Thymus (tissue), 11 donors: Measurements from ENCODE around the gene SERPINB8. TPM values are rescaled to one million over a fixed set of nuclear protein-coding genes. Genes with fewer than 3 reads are reported as not detected.

ENCODE experiments used
- DNase-seq, 9 donors: peaks; one replicate each; pipeline ENCODE4 v3.0.0-alpha.2; 2013; ENCODE audit warnings: low spot score in 9 of 9, low read depth in 6 of 9, missing footprints in 1 of 9
- H3K27ac ChIP-seq, 2 donors: one replicate each; pipeline ENCODE4 v1.5.1; 2013; ENCODE audit warnings: control low read depth in 1 of 2, low read depth in 1 of 2, low read length in 1 of 2, mild to moderate bottlenecking in 1 of 2, moderate library complexity in 1 of 2
- H3K27me3 ChIP-seq, 2 donors: one replicate each; pipeline ENCODE4 v1.5.1; 2013; ENCODE audit warnings: low read length in 1 of 2; ENCODE audit not compliant: control insufficient read depth in 2 of 2, insufficient read depth in 1 of 2
- H3K36me3 ChIP-seq, 2 donors: one replicate each; pipeline ENCODE4 v1.5.1; 2013; ENCODE audit warnings: low read length in 1 of 2, mild to moderate bottlenecking in 1 of 2, moderate library complexity in 1 of 2; ENCODE audit not compliant: control insufficient read depth in 2 of 2, insufficient read depth in 2 of 2
- H3K4me1 ChIP-seq, 2 donors: one replicate each; pipeline ENCODE4 v1.5.1; 2013; ENCODE audit warnings: low read length in 2 of 2; ENCODE audit not compliant: control insufficient read depth in 2 of 2, insufficient read depth in 2 of 2
- H3K4me3 ChIP-seq, 2 donors: one replicate each; pipeline ENCODE4 v1.5.1; 2013; ENCODE audit warnings: low read length in 2 of 2, control low read depth in 1 of 2, mild to moderate bottlenecking in 1 of 2
- H3K9me3 ChIP-seq, 2 donors: one replicate each; pipeline ENCODE4 v1.5.1; 2013; ENCODE audit warnings: low read length in 1 of 2, mild to moderate bottlenecking in 1 of 2; ENCODE audit not compliant: control insufficient read depth in 2 of 2, insufficient read depth in 1 of 2
- WGBS: extraction: QIAGEN DNeasy Blood & Tissue Kit; methylation state at CpG from one replicate; pipeline ENCODE4 v1.1.7; 2013; 5-methylcytosine and 5-hydroxymethylcytosine counted together
- polyA plus RNA-seq: library from polyadenylated mRNA; stranded (reverse); fragments of 200-250 nt; gene quantifications from one replicate; pipeline ENCODE4 v1.2.3, GENCODE V29; 2013
- total RNA-seq: library from RNA; stranded (reverse); fragments of 120-200 nt; gene quantifications from one replicate; pipeline ENCODE4 v1.2.4, GENCODE V29; 2013
- donor health status: healthy.

SERPINB8 gene
- total and polyA plus RNA-seq, 2 donors, result 7.0 to 11.2 TPM

DNA sequence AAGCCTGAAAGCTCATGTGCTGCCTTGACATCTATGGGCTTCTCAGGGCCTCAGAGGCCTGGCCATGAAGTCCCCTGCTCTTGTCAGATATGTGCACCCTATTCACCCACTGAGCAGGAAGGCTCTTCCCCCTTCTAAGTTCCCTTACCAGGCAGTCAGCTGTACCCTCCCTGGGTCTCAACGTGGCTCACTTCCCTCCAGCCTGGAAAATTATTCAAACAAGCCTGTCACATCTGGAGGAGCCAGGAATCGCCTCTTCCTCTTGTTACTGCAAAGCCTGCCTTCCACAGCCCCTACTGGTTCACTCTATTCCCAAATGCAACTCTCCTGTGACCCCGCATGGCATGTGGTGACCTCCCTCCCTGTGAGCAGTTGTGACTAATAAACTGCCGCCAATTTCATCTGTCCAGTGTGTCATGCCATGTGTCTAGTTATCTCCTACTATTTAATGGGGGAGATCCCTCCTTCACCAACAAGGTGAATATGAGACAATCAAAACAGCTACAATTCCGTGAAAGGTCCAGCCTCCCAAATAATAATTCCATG is 8.4 kb upstream of the SERPINB8 start:
- Histone ChIP-seq H3K36me3 (no peaks in the 10 kb centered on the region), H3K27me3 (no peaks in the 10 kb centered on the region), H3K27ac (no peak overlapping the region), H3K9me3 (no peaks in the 10 kb centered on the region), H3K4me1 (no peaks in the 10 kb centered on the region), H3K4me3 (no peak overlapping the region)
- DNase-seq, result no peak
- WGBS, result 77% methylated on average over 5 of the region's 5 CpGs

DNA sequence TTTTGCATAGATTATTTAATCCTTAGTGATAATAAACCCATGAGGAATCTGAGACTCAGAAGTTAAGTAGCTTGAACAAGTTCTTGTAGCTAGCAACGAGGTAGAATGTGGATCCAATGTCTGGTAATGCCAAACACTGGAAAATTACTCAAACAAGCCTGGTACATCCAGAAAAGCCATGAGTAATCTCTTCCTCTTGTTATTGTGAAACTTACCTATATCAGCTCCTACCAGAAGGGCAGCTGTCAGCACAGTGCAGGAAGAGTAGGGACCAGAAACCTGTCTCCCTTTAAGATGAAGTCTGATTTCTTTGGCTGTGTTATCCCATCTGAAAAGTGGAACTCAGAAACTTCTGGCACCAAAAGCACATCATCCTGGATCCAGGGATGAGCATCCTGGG is 7.7 kb upstream of the SERPINB8 start:
- no peak for DNase-seq
- H3K4me3 ChIP-seq, result no peak overlapping the region
- H3K4me1 ChIP-seq, result no peaks in the 10 kb centered on the region
- H3K9me3 ChIP-seq, result no peaks in the 10 kb centered on the region
- no peak overlapping the region for H3K27ac ChIP-seq
- no peaks in the 10 kb centered on the region for H3K27me3 ChIP-seq
- H3K36me3 ChIP-seq, result no peaks in the 10 kb centered on the region
- WGBS, result 62% methylated on average over 1 of the region's 1 CpG

DNA sequence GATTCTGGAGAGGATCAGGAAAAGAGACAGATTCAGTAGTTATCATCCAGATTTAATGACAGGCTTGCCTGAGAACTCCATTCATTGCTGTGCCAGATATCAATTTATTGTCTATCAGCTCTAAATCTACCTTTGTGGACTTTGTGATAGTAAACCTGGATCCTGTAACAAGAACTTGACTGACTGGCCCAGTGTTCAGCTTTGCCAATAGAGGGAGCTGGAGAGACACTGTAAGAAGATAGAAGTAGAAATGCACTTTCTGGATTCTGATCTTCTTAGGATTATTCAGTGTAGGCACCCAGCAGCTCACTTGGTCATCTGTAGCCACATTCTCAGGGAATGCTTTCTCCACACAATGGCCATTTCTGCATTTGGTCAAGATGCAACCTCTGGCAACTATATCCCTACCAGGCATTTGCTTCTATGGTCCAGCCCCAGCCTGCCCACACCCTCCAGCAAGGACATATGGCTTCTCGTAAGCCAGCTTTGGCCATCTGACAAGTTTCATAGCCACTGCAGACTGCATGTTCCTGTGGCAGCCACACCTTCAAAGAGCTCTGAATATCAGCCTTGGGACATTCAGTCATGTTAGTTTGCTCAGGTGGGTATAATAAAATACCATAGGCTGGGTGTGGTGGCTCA is 6.1 kb upstream of the SERPINB8 start:
- Histone ChIP-seq H3K4me3 (no peak overlapping the region), H3K9me3 (no peaks in the 10 kb centered on the region), H3K4me1 (no peaks in the 10 kb centered on the region), H3K36me3 (no peaks in the 10 kb centered on the region), H3K27me3 (peaks cover 0 to 5% of the 10 kb centered on the region in 2 donors), H3K27ac (no peak overlapping the region)
- DNase-seq, result peak in 5 of 9 donors; percentile 18 to 65 (median 34)
- 100% methylated on average over 1 of the region's 1 CpG for WGBS

DNA sequence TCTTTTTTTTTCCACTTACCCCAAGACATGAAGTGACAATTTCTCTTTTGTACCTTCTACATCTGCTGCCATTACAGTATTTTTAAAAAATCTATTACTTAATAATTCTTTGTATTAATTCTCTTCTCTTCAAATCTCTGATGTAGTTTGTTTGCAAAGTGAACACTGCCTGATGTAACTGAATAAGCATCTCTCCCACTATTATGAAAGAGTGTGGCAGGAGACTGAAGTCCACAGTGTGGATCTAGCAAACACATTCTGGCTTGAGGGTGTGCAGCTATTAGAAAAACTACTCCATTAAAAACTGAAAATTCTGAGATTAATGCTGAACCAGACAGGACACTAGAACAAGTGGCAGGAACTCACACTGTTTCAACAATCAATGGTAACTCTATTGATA is 5.0 kb upstream of the SERPINB8 start:
- Histone ChIP-seq H3K9me3 (no peaks in the 10 kb centered on the region), H3K27me3 (peaks cover 0 to 10% of the 10 kb centered on the region in 2 donors), H3K27ac (no peak overlapping the region), H3K36me3 (no peaks in the 10 kb centered on the region), H3K4me3 (no peak overlapping the region), H3K4me1 (peaks cover 0 to 3% of the 10 kb centered on the region in 2 donors)
- DNase-seq, result no peak

DNA sequence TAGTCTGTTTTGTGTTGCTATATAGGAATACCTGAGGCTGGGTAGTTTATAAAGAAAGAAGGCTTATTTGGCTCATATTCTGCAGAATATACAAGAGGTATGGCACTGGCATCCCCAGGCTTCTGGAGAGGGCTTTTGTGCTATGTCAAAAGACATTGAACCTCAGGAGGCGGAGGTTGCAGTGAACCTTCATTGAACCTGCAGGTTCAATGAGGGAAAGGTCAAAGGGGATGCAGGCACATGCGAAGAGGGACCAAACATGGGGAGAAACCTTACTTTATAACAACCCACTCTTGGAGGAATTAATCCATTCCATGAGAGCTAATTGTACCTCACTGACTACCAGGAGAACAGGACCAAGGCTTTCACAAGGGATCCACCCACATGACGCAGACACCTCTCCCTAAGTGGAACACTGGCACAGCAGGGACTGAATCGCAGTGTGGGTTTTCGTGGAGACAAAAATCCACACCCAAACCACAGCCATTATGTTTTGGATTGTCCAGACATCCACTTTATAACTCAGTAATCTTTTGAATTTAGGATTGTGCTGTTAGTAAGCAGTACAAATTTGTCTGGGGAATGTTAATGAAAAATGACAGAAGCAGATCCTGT is 4.1 kb upstream of the SERPINB8 start:
- Histone ChIP-seq H3K36me3 (no peaks in the 10 kb centered on the region), H3K27ac (no peak overlapping the region), H3K4me3 (no peak overlapping the region), H3K4me1 (peaks cover 3% of the 10 kb centered on the region in 2 donors), H3K9me3 (no peaks in the 10 kb centered on the region), H3K27me3 (peaks cover 0 to 19% of the 10 kb centered on the region in 2 donors)
- DNase-seq, result no peak
- 92% methylated on average over 5 of the region's 5 CpGs for WGBS

DNA sequence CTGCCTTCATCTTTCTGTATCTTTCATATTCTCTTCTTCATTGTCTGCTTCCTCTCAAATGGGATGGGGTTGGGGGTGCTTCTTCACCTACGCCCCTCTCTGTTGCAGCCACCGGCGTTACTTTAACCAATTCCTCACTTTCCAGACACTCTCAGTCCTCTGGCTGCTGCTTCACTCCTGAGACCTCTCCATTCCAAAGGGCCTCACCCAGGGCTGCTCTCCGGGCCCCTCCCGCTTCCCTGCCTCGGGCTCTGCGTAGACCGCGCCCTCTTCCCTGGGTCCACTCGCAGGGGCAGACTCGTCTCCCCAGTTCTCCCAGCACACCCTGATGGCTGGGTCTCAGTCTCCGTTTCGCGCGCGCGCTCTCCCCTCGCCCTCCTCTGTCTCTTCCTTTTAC is 926 bp downstream of the SERPINB8 start:
- Histone ChIP-seq H3K27ac (peak overlapping the region; percentile 1 to 93), H3K4me1 (peaks cover 3% of the 10 kb centered on the region in 2 donors), H3K27me3 (peaks cover 0 to 21% of the 10 kb centered on the region in 2 donors), H3K36me3 (no peaks in the 10 kb centered on the region), H3K4me3 (peak overlapping the region; percentile 68 to 79), H3K9me3 (no peaks in the 10 kb centered on the region)
- DNase-seq, result no peak
- 57% methylated on average over 18 of the region's 18 CpGs for WGBS

DNA sequence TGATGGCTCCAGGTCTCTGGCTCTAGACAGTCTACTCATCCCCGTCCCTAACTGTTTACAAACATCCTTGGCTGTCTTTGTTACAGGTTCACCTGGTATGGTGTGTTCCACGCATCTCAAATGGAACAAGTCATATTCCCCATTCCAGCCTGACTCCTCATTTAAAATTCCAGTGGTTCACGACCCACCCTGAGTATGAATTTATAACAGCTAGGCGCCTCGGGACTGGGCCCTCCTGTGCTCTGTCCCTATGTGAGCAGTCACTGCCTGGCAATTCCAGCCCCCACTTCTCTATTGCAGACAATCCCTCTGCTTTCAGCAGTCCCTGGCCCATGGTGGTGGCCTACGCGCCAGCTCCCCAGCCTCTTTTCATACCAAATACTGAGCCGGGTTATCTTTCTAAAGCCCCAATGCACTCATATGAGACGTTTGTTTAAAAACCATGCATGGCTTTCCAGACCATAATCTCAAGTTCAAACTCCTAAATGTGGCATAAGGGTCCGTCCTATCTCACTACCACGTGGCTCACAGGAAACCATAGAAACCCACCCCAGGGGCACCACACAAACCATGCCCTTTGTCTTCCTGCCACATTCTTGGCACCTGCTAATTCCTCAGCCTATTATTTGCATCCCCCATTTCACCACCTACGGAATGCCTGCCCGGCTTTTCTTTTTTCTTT is 1.6 kb downstream of the SERPINB8 start:
- 50% methylated on average over 13 of the region's 13 CpGs for WGBS
- peak in 1 of 9 donors; percentile 8 for DNase-seq

DNA sequence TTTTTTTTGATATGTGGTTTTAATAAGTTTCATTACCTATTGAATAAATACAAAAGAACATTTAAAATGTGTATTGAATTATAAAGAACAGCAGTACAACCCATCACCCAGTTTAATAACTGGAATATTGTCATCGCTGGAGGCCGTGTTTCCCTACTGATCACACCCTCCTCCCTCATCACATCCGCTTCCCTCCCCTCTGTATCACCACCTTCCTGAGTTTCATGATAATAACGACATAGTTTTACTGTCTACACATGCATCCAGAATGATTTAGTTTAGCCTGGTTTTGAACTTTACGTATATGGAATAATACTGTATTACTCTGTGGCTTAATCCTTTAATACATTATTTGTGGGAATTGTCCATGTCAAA is 2.1 kb downstream of the SERPINB8 start:
- H3K9me3 ChIP-seq, result no peaks in the 10 kb centered on the region
- H3K4me3 ChIP-seq, result no peak overlapping the region
- 69% methylated on average over 5 of the region's 5 CpGs for WGBS
- H3K36me3 ChIP-seq, result no peaks in the 10 kb centered on the region
- no peak for DNase-seq
- H3K27me3 ChIP-seq, result peaks cover 0 to 21% of the 10 kb centered on the region in 2 donors
- peaks cover 3% of the 10 kb centered on the region in 2 donors for H3K4me1 ChIP-seq
- H3K27ac ChIP-seq, result no peak overlapping the region

More for the DNA sequence above, 1.6 kb downstream of the SERPINB8 start:
- no peak overlapping the region for H3K27ac ChIP-seq
- no peaks in the 10 kb centered on the region for H3K9me3 ChIP-seq
- H3K4me3 ChIP-seq, result no peak overlapping the region
- peaks cover 0 to 21% of the 10 kb centered on the region in 2 donors for H3K27me3 ChIP-seq
- H3K4me1 ChIP-seq, result peaks cover 3% of the 10 kb centered on the region in 2 donors
- no peaks in the 10 kb centered on the region for H3K36me3 ChIP-seq

DNA sequence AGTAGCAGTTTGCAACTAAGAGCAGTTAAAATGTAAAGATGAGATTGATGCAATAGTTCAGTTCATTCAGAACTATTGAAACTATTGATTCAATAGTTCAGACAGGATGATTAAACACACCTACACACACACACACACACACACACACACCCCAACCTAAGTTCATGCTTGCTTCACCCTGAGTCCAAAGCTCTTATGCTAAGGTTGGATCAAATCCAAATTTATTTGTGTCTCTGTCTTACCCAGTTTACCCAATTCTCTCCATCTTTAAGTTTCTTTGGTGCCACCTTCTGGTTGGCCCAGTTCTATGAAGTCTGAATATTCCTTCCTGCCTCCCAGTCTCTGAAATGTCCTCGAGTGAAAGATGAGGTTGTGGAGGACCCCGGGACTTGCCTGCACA is 5.1 kb downstream of the SERPINB8 start:
- Histone ChIP-seq H3K27ac (no peak overlapping the region), H3K9me3 (no peaks in the 10 kb centered on the region), H3K4me3 (no peak overlapping the region), H3K4me1 (peaks cover 0 to 3% of the 10 kb centered on the region in 2 donors), H3K27me3 (peaks cover 0 to 11% of the 10 kb centered on the region in 2 donors), H3K36me3 (no peaks in the 10 kb centered on the region)
- 56% methylated on average over 2 of the region's 2 CpGs for WGBS
- DNase-seq, result peak in 3 of 9 donors; percentile 13 to 31 (median 20)
